HepG2 (cell line): ENCODE results near the gene CYP17A1. TPM values are rescaled to one million over a fixed set of nuclear protein-coding genes. Genes with fewer than 3 reads are reported as not detected.
A peak's percentile ranks its signal among the peaks of the same experiment; 100 is the strongest.

ENCODE experiments used
- AFF4 ChIP-seq: sonication (generic); formaldehyde crosslinking; IDR thresholded peaks from 2 replicates; pipeline ENCODE4 v1.4.0; 2020; ENCODE audit warnings: missing genetic modification reagents
- ARID5B ChIP-seq: IDR thresholded peaks from 2 replicates; pipeline ENCODE4 v1.4.0; 2020; ENCODE audit warnings: mild to moderate bottlenecking, missing genetic modification reagents
- ATF2 ChIP-seq: sonication (generic); formaldehyde crosslinking; IDR thresholded peaks from 2 replicates; pipeline ENCODE4 v1.4.0; 2020; ENCODE audit warnings: missing genetic modification reagents
- CC2D1A ChIP-seq: sonication (generic); formaldehyde crosslinking; IDR thresholded peaks from 2 replicates; pipeline ENCODE4 v1.8.1; 2023; ENCODE audit warnings: mild to moderate bottlenecking, missing genetic modification reagents
- E2F2 ChIP-seq: sonication (generic); formaldehyde crosslinking; IDR thresholded peaks from 2 replicates; pipeline ENCODE4 v1.4.0; 2020; ENCODE audit warnings: missing genetic modification reagents, borderline replicate concordance
- HDAC6 ChIP-seq: fragments of 200-600 bp; sonication (generic); IDR thresholded peaks from 2 replicates; pipeline ENCODE4 v1.7.0; 2017; ENCODE audit warnings: mild to moderate bottlenecking, antibody characterized with exemption, low read length, low read depth
- KLF16 ChIP-seq, 2 experiments: sonication (generic) in 1 of 2; formaldehyde crosslinking in 1 of 2; IDR thresholded peaks; 2 replicates each; pipeline versions ENCODE4 v1.6.1 to v1.8.0; 2016 to 2023; ENCODE audit warnings: missing genetic modification reagents in 2 of 2, missing compliant biosample characterization in 1 of 2
- MED1 ChIP-seq: sonication (generic); formaldehyde crosslinking; IDR thresholded peaks from 2 replicates; pipeline ENCODE4 v1.4.0; 2020; ENCODE audit warnings: missing genetic modification reagents
- NR3C1 ChIP-seq: sonication (generic); formaldehyde crosslinking; IDR thresholded peaks from 2 replicates; pipeline ENCODE4 v1.4.0; 2020; ENCODE audit warnings: missing genetic modification reagents
- RARA ChIP-seq: IDR thresholded peaks from 2 replicates; pipeline ENCODE4 v1.6.1; 2016; ENCODE audit warnings: missing genetic modification reagents, missing compliant biosample characterization
- RNF219 ChIP-seq: sonication (generic); formaldehyde crosslinking; IDR thresholded peaks from 2 replicates; pipeline ENCODE4 v1.5.0; 2020; ENCODE audit warnings: mild to moderate bottlenecking, missing genetic modification reagents
- ZNF580 ChIP-seq: IDR thresholded peaks from 2 replicates; pipeline ENCODE4 v1.6.1; 2016; ENCODE audit warnings: low read depth, borderline replicate concordance
- ZNF678 ChIP-seq: sonication (generic); formaldehyde crosslinking; IDR thresholded peaks from 2 replicates; pipeline ENCODE4 v1.4.0; 2020; ENCODE audit warnings: mild to moderate bottlenecking, missing genetic modification reagents
- ZNF768 ChIP-seq: sonication (generic); formaldehyde crosslinking; IDR thresholded peaks from 2 replicates; pipeline ENCODE4 v1.4.0; 2020; ENCODE audit warnings: missing genetic modification reagents
- polyA plus RNA-seq, 8 experiments: library from polyadenylated mRNA; depleted of rRNA in 3 of 8; stranded (reverse) in 7 of 8; unstranded in 1 of 8; fragments of >200 nt; fragmentation: Illumina TruSeq in 4 of 8; extraction: Trizol in 4 of 8; gene quantifications; 2 replicates each; pipeline versions ENCODE4 v1.2.1 to v1.2.3, GENCODE V29; 2011 to 2016; ENCODE audit warnings: low read depth in 4 of 8, missing spikeins in 1 of 8, mixed read lengths in 1 of 8; ENCODE audit not compliant: insufficient read depth in 1 of 8
- total RNA-seq, 5 experiments: library from RNA; depleted of rRNA; stranded (reverse); fragments of >200 nt; fragmentation: Illumina TruSeq; extraction: Trizol; gene quantifications; 2 replicates each; pipeline ENCODE4 v1.2.3, GENCODE V29; 2016; ENCODE audit warnings: low read depth in 1 of 5

Gene CYP17A1
- total and polyA plus RNA-seq, 2 of the 13 experiments (the other 11 are each of a cell fraction or from before 2014, with no cell fraction given), result 0.13 to 1.1 TPM

GRCh38 chr10:102813734-102814452 lies 23.3 kb downstream of the CYP17A1 start (continued):
- TF ChIP-seq ATF2 (CRISPR knock-in tag) (no peak), RNF219 (CRISPR knock-in tag) (no peak), CC2D1A (CRISPR knock-in tag) (no peak), MED1 (peak; percentile 38; the same call in 1 of the 2 replicates), ZNF580 (CRISPR knock-in tag) (no peak), ZNF768 (CRISPR knock-in tag) (no peak), NR3C1 (CRISPR knock-in tag) (no peak), KLF16 (CRISPR knock-in tag; IDR thresholded peaks at IDR 0.05) (0 out of 4 replicates have a peak, but pooled peaks of 1 of the 2 experiments have one; percentile 48), AFF4 (CRISPR knock-in tag) (0 out of 2 replicates have a peak, but pooled peaks have one; percentile 51), RARA (CRISPR knock-in tag) (no peak), ZNF678 (CRISPR knock-in tag) (0 out of 2 replicates have a peak, but pooled peaks have one; percentile 68), E2F2 (CRISPR knock-in tag) (no peak), ARID5B (CRISPR knock-in tag) (no peak; the same call in 1 of the 2 replicates), HDAC6 (no peak)
